Activated naive CD8-positive, alpha-beta T cell treated with anti-CD3 and anti-CD28 coated beads for 36 hours (primary cell): ENCODE data around the gene OR10G2. TPM values are rescaled to one million over a fixed set of nuclear protein-coding genes. Genes with fewer than 3 reads are reported as not detected.
"Not testable (repeated sequence)": the region's sequence is repeated elsewhere in the genome, so short reads cannot be mapped to it uniquely, and the experiment has no call there.

Experiments used
- DNase-seq: peaks from one replicate; pipeline ENCODE4 v3.0.0; 2021
- H3K27ac Mint-ChIP-seq: one replicate; pipeline ENCODE4 v1.8.0; 2022; ENCODE audit warnings: mild to moderate bottlenecking, moderate library complexity, mixed read lengths
- H3K27me3 Mint-ChIP-seq: one replicate; pipeline ENCODE4 v1.8.0; 2022; ENCODE audit warnings: mild to moderate bottlenecking, mixed read lengths
- H3K36me3 Mint-ChIP-seq: one replicate; pipeline ENCODE4 v1.8.0; 2021; ENCODE audit warnings: mild to moderate bottlenecking, mixed read lengths
- H3K4me1 Mint-ChIP-seq: one replicate; pipeline ENCODE4 v1.8.0; 2021; ENCODE audit warnings: mixed read lengths
- H3K4me3 Mint-ChIP-seq: one replicate; pipeline ENCODE4 v1.8.0; 2022; ENCODE audit warnings: mild to moderate bottlenecking, moderate library complexity, mixed read lengths
- H3K9me3 Mint-ChIP-seq: one replicate; pipeline ENCODE4 v1.8.0; 2022; ENCODE audit warnings: mixed read lengths
- total RNA-seq, 2 experiments: library from RNA; stranded (reverse); gene quantifications; one replicate each; pipeline ENCODE4 v1.2.3, GENCODE V29; 2021

The OR10G2 gene
- total RNA-seq, 2 experiments from 2014 or later: not detected

GRCh38 chr14:21631084-21631483 lies 3.7 kb downstream of the OR10G2 start:
- H3K36me3 Mint-ChIP-seq: peaks cover 2% of the 10 kb centered on the region
- no peak for DNase-seq
- no peaks in the 10 kb centered on the region for H3K4me1 Mint-ChIP-seq
- H3K4me3 Mint-ChIP-seq: no peak overlapping the region
- H3K27ac Mint-ChIP-seq: no peak overlapping the region
- H3K9me3 Mint-ChIP-seq: no peaks in the 10 kb centered on the region
- H3K27me3 Mint-ChIP-seq: peaks cover 14% of the 10 kb centered on the region

DNA sequence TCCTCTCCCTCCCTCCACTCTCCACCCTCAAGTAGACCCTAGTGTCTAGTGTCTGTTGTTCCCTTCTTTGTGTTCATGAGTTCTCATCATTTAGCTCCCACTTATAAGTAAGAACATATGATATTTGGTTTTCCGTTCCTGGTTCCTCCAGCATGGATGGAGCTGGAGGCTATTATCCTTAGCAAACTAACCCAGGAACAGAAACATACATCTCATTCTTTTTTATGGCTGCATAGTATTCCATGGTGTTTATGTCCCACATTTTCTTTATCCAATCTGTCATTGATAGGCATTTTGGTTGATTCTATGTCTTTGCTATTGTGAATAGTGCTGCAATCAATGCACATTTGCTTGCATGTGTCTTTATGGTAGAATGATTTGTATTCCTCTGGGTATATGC lies 4.2 kb downstream of the OR10G2 start:
- not testable (repeated sequence) for H3K36me3 Mint-ChIP-seq, H3K9me3 Mint-ChIP-seq, DNase-seq, H3K27ac Mint-ChIP-seq, H3K4me3 Mint-ChIP-seq, H3K4me1 Mint-ChIP-seq
- H3K27me3 Mint-ChIP-seq: peaks cover 14% of the 10 kb centered on the region

GRCh38 chr14:21626491-21627230 lies 8.1 kb downstream of the OR10G2 start:
- peaks cover 2% of the 10 kb centered on the region for H3K36me3 Mint-ChIP-seq

DNA sequence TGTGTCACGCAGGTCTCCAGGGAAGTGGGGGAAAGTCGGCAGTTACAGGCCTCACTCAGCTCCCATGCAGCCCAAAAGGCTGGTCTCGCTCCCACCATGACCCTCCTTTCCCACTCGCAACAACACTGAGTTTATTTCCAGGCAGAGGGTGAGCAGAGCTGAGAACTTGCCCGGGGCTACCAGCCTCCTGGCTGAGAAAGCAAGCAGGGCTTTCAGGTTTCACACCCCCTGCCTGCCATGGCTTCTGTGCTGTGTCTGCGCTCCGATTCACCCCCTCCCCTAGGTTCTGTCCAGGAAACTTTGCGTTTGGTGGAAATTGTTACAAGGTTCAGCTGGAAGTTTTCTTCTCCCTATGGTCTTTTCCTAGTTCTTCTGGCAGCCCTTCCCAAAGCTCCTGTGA lies 17.1 kb downstream of the OR10G2 start:
- no peak overlapping the region for H3K4me3 Mint-ChIP-seq

More at GRCh38 chr14:21626491-21627230, 8.1 kb downstream of the OR10G2 start:
- Mint-ChIP-seq H3K27me3 (peaks cover 8% of the 10 kb centered on the region), H3K4me1 (no peaks in the 10 kb centered on the region), H3K27ac (no peak overlapping the region), H3K9me3 (no peaks in the 10 kb centered on the region), H3K4me3 (no peak overlapping the region)
- no peak for DNase-seq

GRCh38 chr14:21614240-21614639 lies 20.5 kb downstream of the OR10G2 start:
- H3K36me3 Mint-ChIP-seq: no peaks in the 10 kb centered on the region
- no peak overlapping the region for H3K4me3 Mint-ChIP-seq
- H3K4me1 Mint-ChIP-seq: no peaks in the 10 kb centered on the region
- H3K27ac Mint-ChIP-seq: no peak overlapping the region
- no peak for DNase-seq
- H3K27me3 Mint-ChIP-seq: peaks cover 2% of the 10 kb centered on the region
- H3K9me3 Mint-ChIP-seq: no peaks in the 10 kb centered on the region

More for the DNA sequence above, 17.1 kb downstream of the OR10G2 start:
- no peak for DNase-seq
- Mint-ChIP-seq H3K4me1 (no peaks in the 10 kb centered on the region), H3K36me3 (no peaks in the 10 kb centered on the region), H3K9me3 (no peaks in the 10 kb centered on the region), H3K27me3 (peaks cover 4% of the 10 kb centered on the region), H3K27ac (no peak overlapping the region)

DNA sequence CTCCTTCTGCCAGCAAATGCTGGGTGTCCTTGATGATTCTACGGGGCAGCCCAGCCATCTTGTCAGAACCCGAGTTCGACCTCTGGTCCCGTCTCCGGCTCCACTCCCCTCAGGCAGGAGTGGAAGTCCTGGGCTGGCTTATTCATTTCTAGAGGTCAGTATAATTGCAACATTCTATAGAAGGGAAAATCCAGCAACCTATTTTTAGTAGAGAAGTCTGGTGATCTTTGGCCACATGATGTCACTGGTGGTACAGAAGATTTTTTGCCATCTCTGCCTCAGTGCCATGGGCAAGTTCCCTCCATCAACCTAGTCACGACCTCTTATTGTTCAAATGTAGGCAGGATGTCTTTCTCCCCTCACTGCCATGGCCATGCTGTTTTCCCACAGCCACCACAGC lies 22.4 kb downstream of the OR10G2 start:
- no peak for DNase-seq
- Mint-ChIP-seq H3K9me3 (no peaks in the 10 kb centered on the region), H3K4me1 (no peaks in the 10 kb centered on the region), H3K27me3 (peaks cover 4% of the 10 kb centered on the region), H3K36me3 (no peaks in the 10 kb centered on the region), H3K4me3 (no peak overlapping the region), H3K27ac (no peak overlapping the region)

GRCh38 chr14:21602181-21602580 lies 32.6 kb downstream of the OR10G2 start:
- not testable (repeated sequence) for H3K4me1 Mint-ChIP-seq, H3K4me3 Mint-ChIP-seq, H3K36me3 Mint-ChIP-seq, H3K27ac Mint-ChIP-seq, H3K27me3 Mint-ChIP-seq, DNase-seq, H3K9me3 Mint-ChIP-seq

GRCh38 chr14:21589317-21589716 lies 45.4 kb downstream of the OR10G2 start:
- no peaks in the 10 kb centered on the region for H3K36me3 Mint-ChIP-seq
- H3K9me3 Mint-ChIP-seq: peaks cover 16% of the 10 kb centered on the region
- peaks cover 7% of the 10 kb centered on the region for H3K27me3 Mint-ChIP-seq
- no peak overlapping the region for H3K27ac Mint-ChIP-seq
- no peak for DNase-seq
- no peak overlapping the region for H3K4me3 Mint-ChIP-seq
- H3K4me1 Mint-ChIP-seq: no peaks in the 10 kb centered on the region

Other genes with a start within 250 kb of the OR10G2 start
- 10 to 100 TPM; 78.5 to 86.2 TPM for gene CHD8, start 178.8 kb downstream of the OR10G2 start, total RNA-seq
- 10 to 100 TPM; 17.3 to 21.0 TPM for gene RAB2B, start 158.0 kb downstream of the OR10G2 start, total RNA-seq
- 10 to 100 TPM; 76.5 to 78.0 TPM for gene TOX4, start 157.7 kb downstream of the OR10G2 start, total RNA-seq
- 10 to 100 TPM; 52.2 to 54.2 TPM for gene METTL3, start 123.6 kb downstream of the OR10G2 start, total RNA-seq
- gene SALL2, start 108.6 kb downstream of the OR10G2 start, total RNA-seq: 1 to 10 TPM; 4.4 to 5.2 TPM
- not detected for gene OR10G3, start 54.9 kb downstream of the OR10G2 start, total RNA-seq
- gene OR4E2, start 18.9 kb upstream of the OR10G2 start, total RNA-seq: not detected
- not detected for gene OR4E1, start 38.9 kb upstream of the OR10G2 start, total RNA-seq